GM19395 (cell line): ENCODE results near the gene ESPNL.

Source experiments
- ATAC-seq: cut with Tn5 transposase; IDR thresholded peaks from one replicate; pipeline ENCODE4 v1.9.1; 2021; ENCODE audit warnings: mild to moderate bottlenecking, moderate library complexity; ENCODE audit not compliant: unreplicated experiment

ESPNL gene

DNA sequence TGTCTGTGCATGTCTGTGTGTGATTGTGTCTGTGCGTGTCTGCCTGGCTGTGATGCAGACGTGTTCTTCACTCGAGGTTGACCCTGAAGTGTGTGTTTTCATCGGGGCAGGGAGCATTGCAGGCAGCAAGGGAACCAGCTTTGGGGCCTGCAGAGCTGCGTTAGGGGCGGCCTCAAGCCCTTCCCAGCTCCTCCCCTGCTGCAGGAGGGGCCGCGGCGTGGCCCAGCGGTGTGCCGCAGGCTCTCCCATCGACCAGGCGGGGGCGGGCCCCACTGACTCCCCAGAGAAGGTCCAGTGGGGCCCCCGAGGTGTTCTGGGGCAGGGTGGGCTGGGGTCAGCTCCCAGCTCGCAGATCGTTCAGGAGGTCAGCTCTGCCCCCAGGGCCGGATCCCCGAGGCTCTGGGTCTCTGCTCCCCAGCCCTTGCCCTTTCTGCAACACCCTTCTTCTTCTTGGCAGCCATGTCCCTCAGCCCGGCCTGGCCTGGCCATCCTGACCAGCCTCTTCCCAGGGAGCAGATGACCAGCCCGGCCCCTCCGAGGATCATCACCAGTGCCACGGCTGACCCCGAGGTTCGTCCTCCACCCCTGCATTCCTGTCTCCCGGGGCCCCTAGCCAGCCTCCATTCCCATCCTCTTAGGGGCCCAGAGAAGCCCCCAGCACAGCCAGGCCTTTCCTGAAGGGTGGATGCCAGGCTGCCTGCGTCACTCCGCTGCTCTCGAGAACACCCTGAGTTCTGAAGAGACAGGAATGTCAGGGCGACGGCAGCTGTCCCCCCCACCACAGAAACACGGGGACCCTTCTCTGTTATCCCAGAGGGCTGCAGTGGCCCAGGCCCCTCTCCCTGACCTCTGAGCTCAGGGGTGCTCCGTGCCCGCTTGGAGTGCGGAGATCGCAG, 27.3 kb downstream of the ESPNL start:
- no peak for ATAC-seq

GRCh38 chr2:238128061-238128440, 27.9 kb downstream of the ESPNL start:
- ATAC-seq = no peak

DNA sequence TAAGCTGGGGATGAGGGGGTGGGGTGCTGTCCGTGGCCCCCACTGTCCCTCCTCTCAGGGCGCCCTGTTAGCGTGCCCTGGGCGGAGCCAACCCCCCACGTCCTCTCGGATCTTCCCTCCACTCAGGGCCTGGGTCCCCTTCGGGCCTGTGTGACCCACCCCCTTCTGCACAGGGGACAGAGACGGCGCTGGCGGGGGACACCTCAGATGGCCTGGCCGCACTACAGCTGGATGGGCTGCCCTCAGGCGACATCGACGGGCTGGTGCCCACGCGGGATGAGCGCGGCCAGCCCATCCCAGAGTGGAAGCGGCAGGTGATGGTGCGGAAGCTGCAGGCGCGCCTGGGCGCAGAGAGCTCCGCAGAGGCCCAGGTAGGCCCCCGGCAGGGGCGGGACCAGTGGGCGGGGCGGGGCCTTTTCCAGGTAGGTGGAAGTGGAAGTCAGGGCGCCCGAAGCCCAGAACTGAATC, 28.4 kb downstream of the ESPNL start:
- no peak for ATAC-seq

DNA sequence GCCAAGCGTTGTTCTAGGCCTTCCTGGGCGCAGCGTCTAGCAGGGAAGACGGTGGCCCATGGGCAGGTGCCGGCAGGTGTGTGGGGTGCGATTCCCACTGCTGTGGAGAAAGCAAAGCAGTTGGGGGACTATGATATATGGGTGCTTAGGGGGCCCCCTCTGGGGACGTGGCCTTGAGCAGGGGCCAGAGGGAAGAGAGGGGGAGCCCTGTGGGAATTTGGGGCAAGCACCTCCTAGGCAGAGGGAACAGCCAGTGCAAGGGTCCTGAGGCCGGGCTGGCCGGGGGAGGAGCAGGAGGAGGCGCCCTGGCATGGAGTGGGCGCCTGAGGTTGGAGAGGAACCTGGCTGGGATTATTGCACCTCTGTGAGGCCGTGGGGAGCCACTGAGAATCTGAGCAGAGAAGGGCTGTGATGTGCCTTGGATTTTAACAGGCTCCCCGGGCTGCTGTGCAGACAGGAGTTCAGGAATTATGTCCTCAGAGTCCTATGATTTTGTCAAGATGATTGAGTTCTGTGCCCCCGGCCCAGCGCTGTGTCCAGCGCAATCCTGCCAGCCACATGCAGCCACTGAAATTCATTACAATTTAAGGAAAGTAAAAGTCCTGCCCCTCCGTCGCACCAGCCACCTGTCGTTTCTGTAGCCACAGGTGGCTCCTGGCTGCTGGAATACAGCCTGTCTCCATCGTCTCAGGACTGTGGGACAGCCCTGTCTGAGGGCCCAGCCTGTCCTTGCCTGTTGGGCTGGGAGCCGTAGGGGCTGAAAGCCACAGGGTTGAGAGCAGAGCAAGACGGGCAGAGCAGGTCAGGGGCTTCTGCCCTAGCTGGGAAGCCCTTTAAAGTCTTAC, 29.2 kb downstream of the ESPNL start:
- no peak for ATAC-seq

DNA sequence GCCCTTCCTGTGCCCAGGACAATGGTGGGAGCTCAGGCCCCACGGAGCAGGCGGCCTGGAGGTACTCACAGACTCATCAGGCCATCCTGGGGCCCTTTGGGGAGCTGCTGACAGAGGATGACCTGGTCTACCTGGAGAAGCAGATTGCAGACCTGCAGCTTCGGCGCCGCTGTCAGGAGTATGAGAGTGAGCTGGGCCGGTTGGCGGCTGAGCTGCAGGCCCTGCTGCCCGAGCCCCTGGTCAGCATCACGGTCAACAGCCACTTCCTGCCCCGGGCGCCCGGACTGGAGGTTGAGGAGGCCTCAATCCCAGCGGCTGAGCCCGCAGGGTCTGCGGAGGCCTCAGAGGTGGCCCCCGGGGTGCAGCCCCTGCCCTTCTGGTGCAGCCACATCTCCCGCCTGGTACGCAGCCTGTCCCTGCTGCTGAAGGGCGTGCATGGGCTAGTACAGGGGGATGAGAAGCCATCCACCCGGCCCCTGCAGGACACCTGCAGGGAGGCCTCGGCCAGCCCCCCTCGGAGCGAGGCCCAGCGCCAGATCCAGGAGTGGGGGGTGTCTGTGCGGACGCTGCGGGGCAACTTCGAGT, 30.1 kb downstream of the ESPNL start:
- ATAC-seq = no peak

DNA sequence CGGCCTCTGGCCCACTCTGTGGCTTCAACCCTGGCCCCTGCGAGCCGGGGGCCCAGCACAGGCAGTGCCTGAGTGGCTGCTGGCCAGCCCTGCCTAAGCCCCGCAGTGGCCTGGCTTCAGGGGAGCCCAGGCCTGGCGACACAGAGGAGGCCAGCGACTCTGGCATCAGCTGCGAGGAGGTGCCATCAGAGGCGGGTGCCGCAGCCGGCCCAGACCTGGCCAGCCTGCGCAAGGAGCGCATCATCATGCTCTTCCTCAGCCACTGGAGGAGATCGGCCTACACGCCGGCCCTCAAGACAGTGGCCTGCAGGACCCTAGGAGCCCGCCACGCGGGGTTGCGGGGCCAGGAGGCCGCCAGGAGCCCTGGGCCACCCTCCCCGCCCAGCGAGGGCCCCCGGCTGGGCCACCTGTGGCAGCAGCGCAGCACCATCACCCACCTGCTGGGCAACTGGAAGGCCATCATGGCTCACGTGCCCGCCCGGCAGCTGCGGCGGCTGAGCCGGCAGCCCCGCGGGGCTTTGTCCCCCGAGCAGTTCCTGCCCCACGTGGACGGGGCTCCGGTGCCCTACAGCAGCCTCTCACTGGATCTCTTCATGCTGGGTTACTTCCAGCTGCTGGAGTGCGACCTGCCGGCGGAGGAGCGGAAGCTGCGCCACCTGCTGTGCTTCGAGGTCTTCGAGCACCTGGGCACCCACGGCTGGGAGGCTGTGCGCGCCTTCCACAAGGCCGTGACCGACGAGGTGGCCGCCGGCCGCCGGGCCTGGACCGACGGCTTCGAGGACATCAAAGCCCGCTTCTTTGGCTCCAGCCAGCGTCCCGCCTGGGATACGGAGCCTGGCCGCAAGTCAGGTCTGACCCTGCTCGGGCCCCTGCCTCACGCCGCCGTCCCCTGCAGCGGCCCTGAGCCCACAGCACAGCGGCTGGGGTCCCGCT, 30.8 kb downstream of the ESPNL start:
- ATAC-seq = no peak

DNA sequence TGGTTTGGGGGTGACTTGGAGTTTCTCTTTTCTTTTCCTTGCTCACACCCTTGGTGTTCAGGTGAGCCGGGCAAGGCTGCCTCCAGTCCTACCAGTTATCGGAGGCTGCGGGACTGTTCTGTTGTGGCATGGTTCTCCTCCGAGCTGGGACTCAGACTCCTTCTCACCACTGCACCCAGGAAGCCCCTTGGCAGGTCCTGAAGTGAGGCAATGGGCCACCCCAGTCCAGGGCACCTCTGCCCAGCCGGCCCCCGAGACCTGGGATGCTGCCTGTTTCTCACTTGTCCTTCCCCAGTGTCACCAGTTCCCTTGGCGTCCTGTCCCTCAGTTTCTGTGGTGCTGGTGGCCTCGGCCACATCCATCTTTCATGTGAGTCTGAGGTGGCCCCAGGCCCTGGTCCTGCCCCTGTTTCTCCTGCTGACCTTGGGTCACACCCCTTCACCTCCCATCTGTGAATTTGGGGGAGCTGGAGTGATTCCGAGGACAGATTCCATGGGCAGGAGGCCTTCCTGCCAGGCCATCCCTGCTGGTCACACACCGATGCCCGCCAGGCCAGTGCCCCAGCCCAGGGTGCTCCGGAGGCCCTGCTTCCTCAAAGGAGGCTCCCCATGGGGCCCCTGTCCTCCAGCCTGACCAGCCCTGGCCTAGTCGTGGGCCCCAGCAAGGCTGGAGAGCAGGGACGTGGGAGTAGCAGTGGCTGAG, 31.8 kb downstream of the ESPNL start:
- ATAC-seq = no peak

- ATAC-seq = no peak
Measured at GRCh38 chr2:238132463-238133450, 32.6 kb downstream of the ESPNL start.

DNA sequence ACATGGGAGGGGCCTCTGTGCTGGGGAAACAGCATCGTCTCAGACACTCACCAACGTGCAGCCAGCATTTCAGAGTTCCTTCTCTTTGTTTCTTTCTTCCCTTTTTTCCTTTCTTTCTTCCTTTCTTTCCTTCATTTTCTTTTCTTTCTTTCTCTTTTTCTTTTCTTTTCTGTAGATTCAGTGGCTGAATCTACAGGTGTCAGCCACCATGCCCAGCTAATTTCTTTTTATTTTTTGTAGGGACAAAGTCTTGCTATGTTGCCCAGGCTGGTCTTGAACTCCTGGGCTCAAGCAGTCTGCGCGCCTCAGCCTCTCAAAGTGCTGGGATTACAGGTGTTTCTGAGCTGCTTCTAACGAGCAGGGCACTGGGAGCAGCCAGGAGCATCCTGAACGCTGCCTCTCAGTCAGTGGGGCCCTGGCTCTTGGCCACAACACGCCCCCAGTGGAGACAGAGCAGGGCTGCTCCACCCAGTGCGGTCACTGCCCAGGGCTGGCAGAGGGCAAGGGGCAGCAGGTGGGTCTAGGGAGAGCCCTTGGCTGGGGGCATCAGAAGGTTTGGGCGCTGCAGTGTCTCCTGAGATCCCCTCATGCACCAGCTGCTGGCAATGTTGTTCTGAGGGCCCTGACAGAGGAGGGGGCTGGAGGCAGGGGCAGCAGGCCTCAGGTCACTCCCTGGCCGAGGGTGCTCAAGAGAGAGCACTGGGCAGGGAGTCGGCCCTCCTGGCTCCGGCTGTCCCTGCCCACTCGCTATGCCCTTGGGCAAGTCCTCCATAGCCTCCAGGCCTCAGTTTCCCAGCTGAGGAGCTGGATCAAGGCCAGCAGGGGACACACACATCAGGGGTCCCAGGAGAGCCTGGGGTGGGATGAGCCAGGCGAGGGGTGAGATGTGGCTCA, 33.6 kb downstream of the ESPNL start:
- no peak for ATAC-seq

GRCh38 chr2:238134393-238134785, 34.2 kb downstream of the ESPNL start:
- no peak for ATAC-seq

DNA sequence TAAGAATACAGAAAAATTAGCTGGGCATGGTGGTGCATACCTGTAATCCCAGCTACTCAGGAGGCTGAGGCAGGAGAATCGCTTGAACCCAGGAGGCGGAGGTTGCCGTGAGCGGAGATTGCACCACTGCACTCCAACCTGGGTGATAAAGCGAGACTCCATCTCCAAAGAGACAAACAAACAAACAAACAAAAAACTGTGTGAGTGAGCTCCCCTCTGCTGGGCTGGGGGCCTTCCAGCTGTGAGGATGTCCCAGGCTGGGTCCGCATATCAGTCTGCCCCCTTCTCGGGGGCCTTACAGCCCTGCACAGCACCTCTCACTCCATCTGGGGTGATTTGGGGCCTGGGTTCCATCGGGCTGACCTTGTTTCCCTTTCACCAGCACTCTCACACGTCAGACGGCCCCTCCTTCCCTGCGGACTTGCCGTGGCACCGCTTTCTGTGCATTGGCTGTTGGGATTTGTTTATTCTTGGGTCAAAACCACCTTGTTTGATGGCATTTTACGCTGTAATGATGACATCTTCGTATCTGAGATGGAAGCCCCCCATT, 35.5 kb downstream of the ESPNL start:
- ATAC-seq = no peak

- ATAC-seq = no peak
Measured at GRCh38 chr2:238136820-238137537, 36.8 kb downstream of the ESPNL start.

DNA sequence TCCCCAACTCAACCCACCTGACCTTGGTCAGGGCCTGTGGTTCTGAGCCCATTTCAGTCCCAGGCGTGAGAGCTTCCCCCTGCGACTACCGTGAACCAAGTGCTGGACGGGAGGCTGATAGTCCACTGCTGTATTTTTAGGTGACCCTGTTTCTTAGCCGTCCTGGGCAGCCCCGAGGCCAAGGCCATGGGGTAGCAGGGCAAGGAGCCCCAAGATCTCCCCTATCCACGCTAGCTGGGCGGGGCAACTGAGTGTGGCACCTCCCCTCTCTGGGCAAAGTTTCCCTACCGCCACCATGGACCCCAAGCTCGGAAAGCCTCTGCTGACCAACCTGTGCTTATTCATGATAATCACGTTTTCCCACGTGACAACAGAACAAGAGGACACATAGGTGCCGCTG, 37.7 kb downstream of the ESPNL start:
- ATAC-seq = no peak

DNA sequence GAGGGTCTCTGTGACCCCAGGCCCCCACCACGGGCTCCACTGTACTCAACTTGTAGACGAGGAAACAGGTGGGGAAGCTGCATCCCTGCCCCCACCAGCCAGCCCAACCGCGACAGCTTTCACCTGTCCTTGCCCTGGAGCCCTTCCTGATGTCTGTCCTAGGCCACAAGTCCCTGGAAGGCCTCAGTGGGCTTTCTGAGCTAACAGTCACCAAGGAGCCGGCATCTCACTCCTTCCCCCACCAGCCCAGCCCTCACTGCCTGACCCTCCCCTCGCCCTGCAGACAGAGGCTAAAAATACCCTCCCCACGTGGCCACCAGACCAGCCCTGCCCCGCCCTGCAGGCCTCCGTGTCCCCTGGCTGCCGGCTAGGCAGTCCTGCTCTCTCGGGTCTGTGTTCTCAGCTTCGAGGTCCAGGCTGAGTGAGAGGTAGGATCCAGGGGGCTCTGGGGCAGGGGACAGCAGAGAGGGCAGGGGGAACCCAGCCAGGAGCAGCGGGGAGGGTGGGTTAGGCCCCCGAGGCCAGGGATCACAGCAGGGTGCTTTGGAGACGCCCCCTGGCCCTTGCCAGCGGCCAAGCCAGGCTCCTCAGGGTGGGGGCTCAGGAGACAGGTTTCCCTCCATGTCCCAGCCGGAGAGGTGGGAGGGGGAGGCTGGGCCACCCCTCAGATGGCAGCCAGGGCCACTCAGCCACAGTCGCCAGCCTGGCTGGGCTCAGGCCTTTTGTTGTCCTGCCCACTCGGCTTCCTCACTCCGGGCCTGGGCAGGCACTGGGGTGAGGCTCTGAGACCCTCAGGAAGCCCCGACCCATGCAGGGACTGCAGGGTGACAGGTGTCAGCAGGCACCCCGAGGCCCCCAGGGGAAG, 38.4 kb downstream of the ESPNL start, which contains the start of gene KLHL30:
Gene KLHL30, plus strand, starts transcription at position 338 of the 865 bp plus-strand sequence. CDS start 2,087 bp downstream, outside the sequence.
- ATAC-seq = no peak

DNA sequence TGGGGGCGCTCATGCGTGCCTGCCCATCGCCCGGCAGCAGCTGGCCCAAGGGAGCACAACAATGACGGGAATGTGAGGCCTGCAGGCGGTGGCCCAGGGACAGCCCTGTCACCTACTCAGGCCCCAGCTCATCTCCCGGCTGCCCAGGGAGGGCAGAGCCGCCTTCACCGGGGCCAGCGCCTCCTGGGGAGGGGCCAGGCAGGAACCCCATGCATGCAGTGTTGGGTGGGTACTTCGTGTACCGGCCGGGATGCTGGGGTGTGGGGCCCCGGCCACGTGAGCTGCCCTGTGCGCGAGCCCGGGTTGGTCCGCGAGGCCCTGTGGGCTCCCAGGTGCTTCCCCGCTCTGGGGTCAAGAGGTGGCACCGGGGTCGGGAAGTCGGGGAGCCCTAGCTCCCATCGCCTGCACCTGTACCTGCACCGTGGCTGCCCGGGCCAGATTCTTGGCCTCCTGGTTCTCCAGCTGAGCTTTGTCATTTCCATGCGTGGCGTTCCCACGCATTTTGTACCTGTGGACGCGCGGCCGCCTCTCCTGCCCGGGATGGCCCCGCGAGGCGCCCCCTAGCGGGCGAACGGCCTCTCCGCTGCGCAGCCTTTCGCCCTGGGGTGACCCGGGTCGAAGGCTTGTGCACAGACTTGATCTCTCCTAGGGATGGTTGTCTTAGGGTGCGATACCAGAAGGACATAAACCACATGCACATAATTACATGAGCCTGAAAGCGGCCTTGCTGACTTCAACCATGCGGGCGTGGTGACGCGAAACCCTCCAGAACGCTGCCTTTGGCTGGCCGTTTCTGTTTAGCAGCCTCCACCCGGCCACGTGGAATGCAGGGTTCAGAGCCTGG, 39.3 kb downstream of the ESPNL start:
- no peak for ATAC-seq
